Measurements from ENCODE around the gene ZNF8. TPM values are rescaled to one million over a fixed set of nuclear protein-coding genes. Genes with fewer than 3 reads are reported as not detected.
"Not testable (repeated sequence)": the region's sequence is repeated elsewhere in the genome, so short reads cannot be mapped to it uniquely, and the experiment has no call there.

Gene ZNF8
- total and polyA plus RNA-seq, 2 donors = 3.7 to 4.1 TPM

DNA sequence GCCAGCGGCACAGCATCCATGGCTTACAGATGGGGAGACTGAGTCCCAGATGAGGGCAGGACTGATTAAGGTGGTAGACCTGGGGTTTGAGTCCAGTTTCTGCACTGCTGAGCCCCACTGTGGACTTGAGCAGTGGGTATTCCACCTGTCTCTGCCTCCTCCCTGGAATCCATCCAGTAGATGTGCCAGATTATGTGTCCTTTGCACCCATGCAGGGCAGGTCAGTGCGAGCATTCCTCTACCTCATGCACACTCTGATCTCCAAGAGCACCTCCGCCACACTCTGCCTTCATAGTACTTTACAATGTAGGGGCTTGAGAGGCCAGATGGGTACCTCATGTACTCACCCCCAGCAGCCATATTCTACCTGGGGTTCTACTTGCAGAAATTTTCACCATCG, 58.1 kb downstream of the ZNF8 start:
- DNase-seq (ENCODE audit: low read depth in 6 of 9, low spot score in 9 of 9) = no peak
- peaks cover 2 to 10% of the 10 kb centered on the region in 2 donors for H3K9me3 ChIP-seq (ENCODE audit: control insufficient read depth in 2 of 2, insufficient read depth in 1 of 2, low read length in 1 of 2)
- no peaks in the 10 kb centered on the region for H3K27me3 ChIP-seq (ENCODE audit: control insufficient read depth in 2 of 2, insufficient read depth in 1 of 2, low read length in 1 of 2)
- no peak overlapping the region for H3K27ac ChIP-seq (ENCODE audit: low read depth in 1 of 2, low read length in 1 of 2)
- H3K36me3 ChIP-seq (ENCODE audit: control insufficient read depth in 2 of 2, insufficient read depth in 2 of 2, low read length in 1 of 2) = peaks cover 17 to 36% of the 10 kb centered on the region in 2 donors
- WGBS = 99% methylated on average over 4 of the region's 4 CpGs
- no peaks in the 10 kb centered on the region for H3K4me1 ChIP-seq (ENCODE audit: control insufficient read depth in 2 of 2, insufficient read depth in 2 of 2, low read length in 2 of 2)
- no peak overlapping the region for H3K4me3 ChIP-seq (ENCODE audit: low read length in 2 of 2)

DNA sequence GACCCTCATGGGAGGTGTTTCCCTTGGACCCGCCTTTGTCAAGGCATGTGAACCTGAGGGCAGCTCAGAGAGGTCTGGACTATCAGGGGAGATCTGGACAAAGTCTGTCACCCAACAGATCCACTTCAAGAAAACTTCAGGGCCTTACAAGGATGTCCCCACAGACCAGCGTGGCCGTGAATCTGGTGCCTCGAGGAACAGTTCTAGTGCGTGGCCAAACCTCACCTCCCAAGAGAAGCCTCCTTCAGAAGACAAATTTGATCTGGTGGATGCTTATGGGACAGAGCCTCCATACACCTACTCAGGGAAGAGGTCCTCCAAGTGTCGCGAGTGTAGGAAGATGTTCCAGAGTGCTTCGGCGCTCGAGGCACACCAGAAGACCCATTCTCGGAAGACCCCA, 59.6 kb downstream of the ZNF8 start:
- H3K9me3 ChIP-seq (ENCODE audit: control insufficient read depth in 2 of 2, insufficient read depth in 1 of 2, low read length in 1 of 2) = peaks cover 2 to 10% of the 10 kb centered on the region in 2 donors
- no peak for DNase-seq (ENCODE audit: low read depth in 6 of 9, low spot score in 9 of 9)
- no peak overlapping the region for H3K4me3 ChIP-seq (ENCODE audit: low read length in 2 of 2)
- no peaks in the 10 kb centered on the region for H3K27me3 ChIP-seq (ENCODE audit: control insufficient read depth in 2 of 2, insufficient read depth in 1 of 2, low read length in 1 of 2)
- no peak overlapping the region for H3K27ac ChIP-seq (ENCODE audit: low read depth in 1 of 2, low read length in 1 of 2)
- WGBS = 99% methylated on average over 11 of the region's 11 CpGs
- peaks cover 17 to 36% of the 10 kb centered on the region in 2 donors for H3K36me3 ChIP-seq (ENCODE audit: control insufficient read depth in 2 of 2, insufficient read depth in 2 of 2, low read length in 1 of 2)
- no peaks in the 10 kb centered on the region for H3K4me1 ChIP-seq (ENCODE audit: control insufficient read depth in 2 of 2, insufficient read depth in 2 of 2, low read length in 2 of 2)

DNA sequence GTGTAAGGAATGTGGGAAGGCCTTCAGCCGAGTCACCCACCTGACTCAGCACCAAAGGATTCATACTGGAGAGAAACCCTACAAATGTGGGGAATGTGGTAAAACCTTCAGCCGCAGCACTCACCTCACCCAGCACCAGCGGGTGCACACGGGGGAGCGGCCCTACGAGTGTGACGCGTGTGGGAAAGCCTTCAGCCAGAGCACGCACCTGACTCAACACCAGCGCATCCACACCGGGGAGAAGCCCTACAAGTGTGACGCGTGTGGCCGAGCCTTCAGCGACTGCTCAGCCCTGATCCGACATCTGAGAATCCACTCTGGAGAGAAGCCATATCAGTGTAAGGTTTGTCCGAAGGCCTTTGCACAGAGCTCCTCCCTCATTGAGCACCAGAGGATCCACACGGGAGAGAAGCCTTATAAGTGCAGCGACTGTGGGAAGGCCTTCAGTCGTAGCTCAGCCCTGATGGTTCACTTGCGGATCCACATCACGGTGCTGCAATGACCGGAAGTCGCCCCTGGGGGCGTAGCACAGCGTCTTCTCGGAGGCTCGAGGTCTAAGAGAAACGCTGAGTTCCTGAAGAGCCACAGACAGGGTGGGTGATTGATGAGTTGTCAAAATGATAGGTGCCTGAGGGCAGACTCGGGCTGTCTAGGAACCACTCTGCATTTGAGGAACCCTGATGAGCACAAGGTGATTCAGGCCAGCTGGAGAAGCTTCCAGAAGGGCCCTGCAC, 60.2 kb downstream of the ZNF8 start:
- 94% methylated on average over 30 of the region's 30 CpGs for WGBS

DNA sequence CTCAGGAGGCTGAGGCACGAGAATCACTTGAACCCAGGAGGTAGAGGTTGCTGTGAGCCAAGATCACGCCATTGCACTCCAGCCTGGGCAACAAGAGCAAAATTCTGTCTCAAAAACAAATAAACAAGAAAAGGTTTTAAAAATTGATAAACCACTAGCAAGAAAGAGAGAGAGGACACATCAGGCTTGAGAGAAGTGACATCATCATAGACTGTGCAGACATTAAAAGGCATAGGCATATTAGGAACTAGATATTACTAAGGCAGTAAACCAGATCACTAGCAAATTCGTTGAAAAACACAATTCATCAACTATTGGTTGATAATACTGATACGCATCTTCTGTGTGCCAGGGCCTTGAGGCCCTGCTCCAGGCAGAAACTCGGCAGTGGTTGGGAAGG, 66.8 kb downstream of the ZNF8 start:
- H3K4me1 ChIP-seq (ENCODE audit: control insufficient read depth in 2 of 2, insufficient read depth in 2 of 2, low read length in 2 of 2) = peaks cover 4 to 24% of the 10 kb centered on the region in 2 donors
- H3K36me3 ChIP-seq (ENCODE audit: control insufficient read depth in 2 of 2, insufficient read depth in 2 of 2, low read length in 1 of 2) = peaks cover 0 to 3% of the 10 kb centered on the region in 2 donors
- peaks cover 0 to 6% of the 10 kb centered on the region in 2 donors for H3K9me3 ChIP-seq (ENCODE audit: control insufficient read depth in 2 of 2, insufficient read depth in 1 of 2, low read length in 1 of 2)
- no peak overlapping the region for H3K4me3 ChIP-seq (ENCODE audit: low read length in 2 of 2)
- WGBS = 95% methylated on average over 5 of the region's 5 CpGs
- H3K27ac ChIP-seq (ENCODE audit: low read depth in 1 of 2, low read length in 1 of 2) = no peak overlapping the region
- no peak for DNase-seq (ENCODE audit: low read depth in 6 of 9, low spot score in 9 of 9)
- H3K27me3 ChIP-seq (ENCODE audit: control insufficient read depth in 2 of 2, insufficient read depth in 1 of 2, low read length in 1 of 2) = peaks cover 9 to 33% of the 10 kb centered on the region in 2 donors

More for the DNA sequence above, 60.2 kb downstream of the ZNF8 start:
- DNase-seq (ENCODE audit: low read depth in 6 of 9, low spot score in 9 of 9) = no peak
- Histone ChIP-seq H3K9me3 (ENCODE audit: control insufficient read depth in 2 of 2, insufficient read depth in 1 of 2, low read length in 1 of 2) (peaks cover 2 to 10% of the 10 kb centered on the region in 2 donors), H3K4me3 (ENCODE audit: low read length in 2 of 2) (no peak overlapping the region), H3K36me3 (ENCODE audit: control insufficient read depth in 2 of 2, insufficient read depth in 2 of 2, low read length in 1 of 2) (peaks cover 17 to 36% of the 10 kb centered on the region in 2 donors), H3K27me3 (ENCODE audit: control insufficient read depth in 2 of 2, insufficient read depth in 1 of 2, low read length in 1 of 2) (no peaks in the 10 kb centered on the region), H3K4me1 (ENCODE audit: control insufficient read depth in 2 of 2, insufficient read depth in 2 of 2, low read length in 2 of 2) (no peaks in the 10 kb centered on the region), H3K27ac (ENCODE audit: low read depth in 1 of 2, low read length in 1 of 2) (no peak overlapping the region)

DNA sequence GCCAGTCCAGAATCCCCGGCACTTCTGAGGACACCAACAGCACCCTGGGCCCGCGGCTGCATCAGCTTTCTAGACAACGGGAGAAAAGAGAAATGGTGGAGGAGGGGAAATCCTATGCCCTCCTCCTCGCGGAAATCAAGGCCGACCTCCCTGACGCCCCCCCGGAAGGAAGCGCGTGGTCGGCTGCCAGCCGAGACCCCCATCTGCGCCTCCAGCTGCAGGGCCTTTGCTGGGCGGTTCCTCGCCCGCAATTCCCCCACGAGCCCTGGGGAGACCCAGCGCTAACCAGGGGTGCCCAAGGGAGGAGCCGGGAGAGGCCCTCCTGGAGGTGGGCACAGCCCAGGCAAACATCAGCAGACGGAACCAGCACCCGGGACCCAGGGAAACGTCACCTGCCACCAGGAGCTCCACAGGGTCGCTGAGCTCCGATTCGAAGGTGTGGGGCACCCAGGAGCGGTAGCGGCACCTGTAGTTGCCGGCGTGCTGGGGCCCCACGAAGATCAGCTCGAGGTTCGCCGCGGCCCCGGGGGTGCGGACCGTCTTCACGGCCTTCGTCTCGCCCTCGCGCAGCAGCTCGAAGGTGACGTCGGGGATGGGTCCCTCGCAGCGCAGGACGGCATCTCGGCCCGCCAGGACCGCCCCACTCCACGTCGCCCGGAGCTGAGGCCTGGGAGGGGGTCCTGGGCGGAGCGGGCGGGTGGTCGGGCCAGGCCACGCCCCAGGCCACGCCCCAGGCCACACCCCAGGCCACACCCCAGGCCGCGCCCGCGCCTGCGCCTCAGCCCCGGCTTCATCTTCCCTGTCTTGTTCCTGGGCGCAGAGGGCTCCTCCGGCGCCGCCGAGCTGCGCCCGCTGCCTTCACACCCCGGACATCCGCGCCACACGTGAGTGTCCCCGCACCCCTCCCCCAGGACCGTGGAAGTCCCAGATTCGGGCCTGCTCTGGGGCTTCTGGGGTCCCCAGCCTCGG, 68.5 kb downstream of the ZNF8 start:
- peak in 8 of 9 donors; percentile 34 to 87 (median 69) for DNase-seq (ENCODE audit: low read depth in 6 of 9, low spot score in 9 of 9)
- peak overlapping the region; percentile 89 to 93 for H3K27ac ChIP-seq (ENCODE audit: low read depth in 1 of 2, low read length in 1 of 2)
- H3K4me1 ChIP-seq (ENCODE audit: control insufficient read depth in 2 of 2, insufficient read depth in 2 of 2, low read length in 2 of 2) = peaks cover 4 to 24% of the 10 kb centered on the region in 2 donors
- H3K27me3 ChIP-seq (ENCODE audit: control insufficient read depth in 2 of 2, insufficient read depth in 1 of 2, low read length in 1 of 2) = peaks cover 9 to 48% of the 10 kb centered on the region in 2 donors
- WGBS = 1% methylated on average over 82 of the region's 82 CpGs
- peaks cover 0 to 6% of the 10 kb centered on the region in 2 donors for H3K9me3 ChIP-seq (ENCODE audit: control insufficient read depth in 2 of 2, insufficient read depth in 1 of 2, low read length in 1 of 2)
- peak overlapping the region; percentile 66 to 76 for H3K4me3 ChIP-seq (ENCODE audit: low read length in 2 of 2)
- peaks cover 0 to 4% of the 10 kb centered on the region in 2 donors for H3K36me3 ChIP-seq (ENCODE audit: control insufficient read depth in 2 of 2, insufficient read depth in 2 of 2, low read length in 1 of 2)

DNA sequence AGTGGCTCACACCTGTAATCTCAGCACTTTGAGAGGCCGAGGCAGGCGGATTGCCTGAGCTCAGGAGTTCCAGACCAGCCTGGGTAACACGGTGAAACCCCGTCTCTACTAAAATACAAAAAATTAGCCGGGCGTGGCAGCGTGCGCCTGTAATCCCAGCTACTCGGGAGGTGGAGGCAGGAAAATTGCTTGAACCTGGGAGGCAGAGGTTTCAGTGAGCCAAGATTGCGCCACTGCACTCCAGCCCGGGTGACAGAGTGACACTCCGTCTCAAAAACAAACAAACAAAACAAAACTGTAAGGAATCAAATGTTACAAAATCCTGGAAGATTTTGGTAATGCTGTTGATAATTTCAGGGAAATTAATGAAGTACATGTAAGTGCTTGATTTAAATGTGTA, 69.3 kb downstream of the ZNF8 start:
- Histone ChIP-seq H3K4me3 (ENCODE audit: low read length in 2 of 2) (peak overlapping the region; percentile 66 to 76), H3K27me3 (ENCODE audit: control insufficient read depth in 2 of 2, insufficient read depth in 1 of 2, low read length in 1 of 2) (peaks cover 9 to 48% of the 10 kb centered on the region in 2 donors), H3K4me1 (ENCODE audit: control insufficient read depth in 2 of 2, insufficient read depth in 2 of 2, low read length in 2 of 2) (peaks cover 4 to 24% of the 10 kb centered on the region in 2 donors)
- H3K36me3 ChIP-seq (ENCODE audit: control insufficient read depth in 2 of 2, insufficient read depth in 2 of 2, low read length in 1 of 2); H3K9me3 ChIP-seq (ENCODE audit: control insufficient read depth in 2 of 2, insufficient read depth in 1 of 2, low read length in 1 of 2); H3K27ac ChIP-seq (ENCODE audit: low read depth in 1 of 2, low read length in 1 of 2); DNase-seq (ENCODE audit: low read depth in 6 of 9, low spot score in 9 of 9): not testable (repeated sequence)
- WGBS = 44% methylated on average over 12 of the region's 12 CpGs

DNA sequence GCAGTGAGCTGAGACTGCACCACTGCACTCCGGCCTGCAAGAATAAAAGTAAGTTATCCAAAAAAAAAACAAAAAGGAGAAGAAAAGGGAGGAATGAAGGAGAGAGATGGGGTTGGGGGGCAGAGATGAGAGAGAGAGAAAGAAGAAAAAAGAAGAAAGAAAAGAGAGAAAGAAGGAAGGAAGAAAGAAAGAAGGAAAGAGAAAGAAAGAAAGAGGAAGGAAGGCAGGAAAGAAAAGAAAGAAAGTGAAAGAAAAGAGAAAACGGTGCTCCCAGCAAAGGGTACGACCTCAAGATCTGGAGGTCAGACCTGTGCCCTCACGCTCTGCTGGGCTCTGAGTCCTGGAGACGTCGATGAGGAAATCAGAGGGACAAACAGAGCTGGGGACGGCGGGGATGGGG, 70.8 kb downstream of the ZNF8 start:
- Histone ChIP-seq H3K4me3 (ENCODE audit: low read length in 2 of 2) (no peak overlapping the region), H3K4me1 (ENCODE audit: control insufficient read depth in 2 of 2, insufficient read depth in 2 of 2, low read length in 2 of 2) (peaks cover 4 to 27% of the 10 kb centered on the region in 2 donors), H3K27me3 (ENCODE audit: control insufficient read depth in 2 of 2, insufficient read depth in 1 of 2, low read length in 1 of 2) (peaks cover 9 to 55% of the 10 kb centered on the region in 2 donors), H3K9me3 (ENCODE audit: control insufficient read depth in 2 of 2, insufficient read depth in 1 of 2, low read length in 1 of 2) (peaks cover 0 to 6% of the 10 kb centered on the region in 2 donors), H3K27ac (ENCODE audit: low read depth in 1 of 2, low read length in 1 of 2) (no peak overlapping the region), H3K36me3 (ENCODE audit: control insufficient read depth in 2 of 2, insufficient read depth in 2 of 2, low read length in 1 of 2) (peaks cover 0 to 4% of the 10 kb centered on the region in 2 donors)
- DNase-seq (ENCODE audit: low read depth in 6 of 9, low spot score in 9 of 9) = no peak
- WGBS = 66% methylated on average over 8 of the region's 8 CpGs

DNA sequence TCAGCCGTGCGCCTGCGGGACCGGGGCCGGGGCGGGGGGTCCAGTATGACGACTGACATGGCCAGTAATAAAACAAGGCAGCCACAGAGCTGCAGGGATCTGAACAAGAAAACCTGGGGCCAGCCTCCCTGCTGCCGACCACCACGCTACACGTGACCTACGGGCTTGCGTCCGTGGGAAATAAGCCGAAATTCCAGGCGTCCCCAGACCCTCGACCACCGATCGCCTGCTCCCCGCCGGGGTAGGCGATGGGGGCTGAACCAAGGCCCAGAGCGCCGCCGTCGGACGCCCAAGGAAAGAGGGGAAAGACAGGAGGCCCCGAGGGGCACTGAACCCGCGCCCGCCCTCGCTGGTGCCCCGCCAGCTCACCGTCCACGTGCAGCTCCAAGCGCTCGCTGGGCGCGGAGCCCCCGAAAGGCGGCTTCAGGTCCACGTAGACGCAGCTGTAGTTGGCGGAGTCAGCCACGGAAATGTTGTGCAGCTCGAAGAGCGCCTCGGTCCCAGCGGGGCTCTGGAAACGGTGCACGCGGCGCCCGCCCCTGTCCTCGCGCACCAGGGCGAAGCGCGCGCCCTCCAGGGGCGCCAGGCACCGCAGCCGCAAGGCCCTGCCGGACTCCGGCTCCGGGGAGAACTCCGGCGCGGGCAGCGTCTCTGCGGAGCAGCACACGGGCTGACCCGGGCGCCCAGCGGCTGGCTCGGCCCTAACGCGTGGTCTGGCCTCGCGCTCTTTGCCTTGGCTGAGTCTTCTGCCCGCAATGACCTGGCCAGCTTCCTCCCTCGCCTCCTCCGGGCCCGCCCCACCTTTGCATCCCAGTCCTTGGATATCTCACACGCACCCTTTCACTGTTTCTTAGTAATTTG, 71.5 kb downstream of the ZNF8 start:
- peaks cover 0 to 6% of the 10 kb centered on the region in 2 donors for H3K9me3 ChIP-seq (ENCODE audit: control insufficient read depth in 2 of 2, insufficient read depth in 1 of 2, low read length in 1 of 2)
- peak in 1 of 9 donors; percentile 32 for DNase-seq (ENCODE audit: low read depth in 6 of 9, low spot score in 9 of 9)
- H3K27ac ChIP-seq (ENCODE audit: low read depth in 1 of 2, low read length in 1 of 2) = no peak overlapping the region
- 51% methylated on average over 84 of the region's 84 CpGs for WGBS
- peaks cover 9 to 60% of the 10 kb centered on the region in 2 donors for H3K27me3 ChIP-seq (ENCODE audit: control insufficient read depth in 2 of 2, insufficient read depth in 1 of 2, low read length in 1 of 2)
- peaks cover 4 to 30% of the 10 kb centered on the region in 2 donors for H3K4me1 ChIP-seq (ENCODE audit: control insufficient read depth in 2 of 2, insufficient read depth in 2 of 2, low read length in 2 of 2)
- H3K36me3 ChIP-seq (ENCODE audit: control insufficient read depth in 2 of 2, insufficient read depth in 2 of 2, low read length in 1 of 2) = peaks cover 0 to 4% of the 10 kb centered on the region in 2 donors
- H3K4me3 ChIP-seq (ENCODE audit: low read length in 2 of 2) = no peak overlapping the region
